Trophoblast cell (in vitro differentiated cells and primary cell): ENCODE data around the gene CLEC20A.

Experiments
- DNase-seq, 2 donors: peaks; one replicate each; pipeline ENCODE4 v3.0.0-alpha.2; 2016
- H2AFZ ChIP-seq: 2 replicates; pipeline ENCODE4 v1.6.1; 2013; ENCODE audit warnings: low read length, moderate library complexity, mild to moderate bottlenecking; ENCODE audit not compliant: insufficient read depth, poor library complexity
- H2AK5ac ChIP-seq: 2 replicates; pipeline ENCODE4 v1.6.1; 2013; ENCODE audit warnings: mild to moderate bottlenecking, low read length
- H2BK120ac ChIP-seq: 2 replicates; pipeline ENCODE4 v1.6.1; 2013; ENCODE audit warnings: low read length, mild to moderate bottlenecking, moderate library complexity; ENCODE audit not compliant: insufficient read depth, poor library complexity
- H2BK12ac ChIP-seq: 2 replicates; pipeline ENCODE4 v1.6.1; 2013; ENCODE audit warnings: mild to moderate bottlenecking, low read length, moderate library complexity
- H2BK5ac ChIP-seq: 2 replicates; pipeline ENCODE4 v1.6.1; 2013; ENCODE audit warnings: low read length, low read depth, moderate library complexity, mild to moderate bottlenecking; ENCODE audit not compliant: poor library complexity
- H3K14ac ChIP-seq: 2 replicates; pipeline ENCODE4 v1.6.1; 2013; ENCODE audit warnings: mild to moderate bottlenecking, low read length
- H3K18ac ChIP-seq: 2 replicates; pipeline ENCODE4 v1.6.1; 2013; ENCODE audit warnings: mild to moderate bottlenecking, low read length
- H3K23ac ChIP-seq: 2 replicates; pipeline ENCODE4 v1.6.1; 2013; ENCODE audit warnings: low read length
- H3K27ac ChIP-seq: 2 replicates; pipeline ENCODE4 v1.5.1; 2013; ENCODE audit warnings: low read depth, mild to moderate bottlenecking, inconsistent platforms, low read length, moderate library complexity
- H3K27me3 ChIP-seq: 2 replicates; pipeline ENCODE4 v1.6.1; 2013; ENCODE audit warnings: inconsistent platforms, mild to moderate bottlenecking, low read length, moderate library complexity; ENCODE audit not compliant: insufficient read depth
- H3K36me3 ChIP-seq, 2 experiments: 1 replicate in 1 of 2; 2 replicates in 1 of 2; pipeline ENCODE4 v1.6.1; 2013; ENCODE audit warnings: low read length in 2 of 2, mild to moderate bottlenecking in 2 of 2, moderate library complexity in 1 of 2; ENCODE audit not compliant: insufficient read depth in 2 of 2, control insufficient read depth in 1 of 2
- H3K4ac ChIP-seq: 2 replicates; pipeline ENCODE4 v1.6.1; 2013; ENCODE audit warnings: low read depth, mild to moderate bottlenecking, low read length, moderate library complexity
- H3K4me1 ChIP-seq, 2 experiments: 1 replicate in 1 of 2; 2 replicates in 1 of 2; pipeline ENCODE4 v1.6.1; 2013; ENCODE audit warnings: low read length in 2 of 2, mild to moderate bottlenecking in 2 of 2, moderate library complexity in 1 of 2; ENCODE audit not compliant: insufficient read depth in 2 of 2, control insufficient read depth in 1 of 2
- H3K4me2 ChIP-seq: 2 replicates; pipeline ENCODE4 v1.6.1; 2013; ENCODE audit warnings: inconsistent platforms, mild to moderate bottlenecking, low read length, moderate library complexity
- H3K4me3 ChIP-seq: 2 replicates; pipeline ENCODE4 v1.5.1; 2013; ENCODE audit warnings: mild to moderate bottlenecking, low read depth, low read length, inconsistent platforms
- H3K79me1 ChIP-seq: one replicate; pipeline ENCODE4 v1.6.1; 2013; ENCODE audit warnings: low read length
- H3K79me2 ChIP-seq: 2 replicates; pipeline ENCODE4 v1.6.1; 2013; ENCODE audit warnings: low read length, mild to moderate bottlenecking; ENCODE audit not compliant: control insufficient read depth, insufficient read depth, poor library complexity
- H3K9ac ChIP-seq: 2 replicates; pipeline ENCODE4 v1.6.1; 2013; ENCODE audit warnings: mild to moderate bottlenecking, low read length
- H3K9me3 ChIP-seq: 2 replicates; pipeline ENCODE4 v1.6.1; 2013; ENCODE audit warnings: low read depth, mild to moderate bottlenecking, control low read depth, inconsistent platforms, low read length; ENCODE audit not compliant: insufficient read depth
- H4K12ac ChIP-seq: 2 replicates; pipeline ENCODE4 v1.6.1; 2013; ENCODE audit warnings: low read depth, mild to moderate bottlenecking, low read length, moderate library complexity
- H4K8ac ChIP-seq: 2 replicates; pipeline ENCODE4 v1.6.1; 2013; ENCODE audit warnings: low read depth, mild to moderate bottlenecking, low read length, moderate library complexity
- H4K91ac ChIP-seq: one replicate; pipeline ENCODE4 v1.6.1; 2013; ENCODE audit warnings: low read depth, mild to moderate bottlenecking, low read length, moderate library complexity
- WGBS: extraction: QIAGEN DNeasy Blood & Tissue Kit; methylation state at CpG from one replicate; pipeline ENCODE4 v1.1.7; 2013; ENCODE audit warnings: missing lambda C conversion rate; ENCODE audit not compliant: insufficient read length, insufficient coverage; ENCODE audit errors: extremely low coverage; 5-methylcytosine and 5-hydroxymethylcytosine counted together

The CLEC20A gene

DNA sequence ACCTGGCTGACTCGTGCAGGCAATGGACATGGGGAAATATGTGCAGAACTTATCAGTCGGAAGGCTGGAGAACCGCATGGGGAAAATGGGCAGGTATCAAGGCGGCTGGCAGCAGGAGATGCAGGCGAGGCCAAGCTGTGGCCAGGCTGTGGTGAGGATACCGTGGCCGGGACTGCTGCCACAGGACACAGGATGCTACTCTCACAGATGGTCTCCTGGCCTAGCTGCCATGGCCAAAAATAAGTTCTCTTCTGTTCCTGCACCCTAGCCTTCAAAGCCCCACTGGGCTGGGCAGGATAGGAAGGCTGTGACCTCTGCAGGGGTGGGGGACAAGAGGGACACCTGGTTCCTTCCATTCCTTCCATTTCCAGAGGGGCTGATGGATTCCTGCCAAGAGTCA, 42.5 kb upstream of the CLEC20A start:
- Histone ChIP-seq H3K9ac (no peak overlapping the region), H3K36me3 (no peaks in the 10 kb centered on the region), H3K9me3 (no peaks in the 10 kb centered on the region), H3K4ac (no peak overlapping the region), H4K8ac (no peak overlapping the region), H3K79me2 (no peaks in the 10 kb centered on the region), H3K14ac (no peak overlapping the region), H3K18ac (no peak overlapping the region), H2BK12ac (no peak overlapping the region), H4K12ac (no peak overlapping the region), H3K79me1 (peaks cover 5% of the 10 kb centered on the region), H2BK5ac (no peak overlapping the region), H3K23ac (no peak overlapping the region), H3K27me3 (no peaks in the 10 kb centered on the region), H3K4me2 (no peak overlapping the region), H3K27ac (no peak overlapping the region), H3K4me1 (peaks cover 9 to 15% of the 10 kb centered on the region in 2 experiments), H4K91ac (no peak overlapping the region), H2BK120ac (no peak overlapping the region), H2AK5ac (no peak overlapping the region), H3K4me3 (no peak overlapping the region), H2AFZ (no peak overlapping the region)
- DNase-seq: no peak
- WGBS: no CpG with 5 or more reads among the region's 7 CpGs

DNA sequence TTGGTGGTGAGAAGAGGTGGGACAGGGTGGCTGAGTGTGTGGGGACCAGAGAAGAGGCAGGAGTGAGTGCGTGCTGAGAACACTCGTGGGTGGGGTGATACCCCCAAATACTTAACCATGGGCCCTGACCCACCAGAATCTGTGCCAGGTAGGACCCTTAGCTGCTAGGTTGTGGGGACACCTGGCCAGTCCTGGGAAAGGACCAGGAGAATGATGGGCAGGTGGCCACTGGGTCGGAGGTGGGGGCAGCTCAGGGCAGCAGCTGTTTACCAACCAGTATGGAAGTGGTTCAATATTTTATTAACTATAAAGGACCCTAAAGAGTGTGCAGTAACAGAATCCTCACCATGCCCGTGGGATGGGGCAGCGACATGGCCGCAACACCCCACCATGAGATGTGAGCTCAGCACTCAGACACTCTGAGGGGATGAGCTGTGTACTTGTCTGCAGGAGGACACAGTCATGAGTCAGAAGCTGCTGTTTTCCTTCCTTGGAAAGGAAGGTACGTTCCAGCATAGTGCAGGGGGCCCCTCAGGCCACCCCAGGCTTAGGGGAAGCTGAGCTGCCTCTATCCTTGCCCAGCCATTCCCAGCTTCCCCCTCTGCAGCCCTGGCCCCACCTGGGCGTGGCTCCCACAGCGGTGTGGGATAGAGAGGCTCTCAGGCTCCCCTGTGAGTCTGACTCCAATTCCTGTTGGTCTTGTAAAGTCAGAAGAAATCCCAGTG, 41.6 kb upstream of the CLEC20A start:
- H3K9ac ChIP-seq: no peak overlapping the region
- no peak overlapping the region for H2AFZ ChIP-seq
- peaks cover 9 to 15% of the 10 kb centered on the region in 2 experiments for H3K4me1 ChIP-seq
- H4K12ac ChIP-seq: no peak overlapping the region
- no peak overlapping the region for H3K4me3 ChIP-seq
- H3K4me2 ChIP-seq: no peak overlapping the region
- H3K79me1 ChIP-seq: peaks cover 5% of the 10 kb centered on the region
- WGBS: no CpG with 5 or more reads among the region's 9 CpGs
- H3K27me3 ChIP-seq: no peaks in the 10 kb centered on the region
- H2BK120ac ChIP-seq: no peak overlapping the region
- H4K91ac ChIP-seq: no peak overlapping the region
- no peak overlapping the region for H3K18ac ChIP-seq
- no peak overlapping the region for H2BK12ac ChIP-seq
- H3K14ac ChIP-seq: no peak overlapping the region
- H2BK5ac ChIP-seq: no peak overlapping the region
- no peaks in the 10 kb centered on the region for H3K79me2 ChIP-seq
- H2AK5ac ChIP-seq: no peak overlapping the region
- no peak overlapping the region for H4K8ac ChIP-seq
- H3K23ac ChIP-seq: no peak overlapping the region
- H3K27ac ChIP-seq: no peak overlapping the region
- no peaks in the 10 kb centered on the region for H3K9me3 ChIP-seq
- H3K4ac ChIP-seq: no peak overlapping the region
- H3K36me3 ChIP-seq: no peaks in the 10 kb centered on the region
- peak; percentile 18 to 28 for DNase-seq

DNA sequence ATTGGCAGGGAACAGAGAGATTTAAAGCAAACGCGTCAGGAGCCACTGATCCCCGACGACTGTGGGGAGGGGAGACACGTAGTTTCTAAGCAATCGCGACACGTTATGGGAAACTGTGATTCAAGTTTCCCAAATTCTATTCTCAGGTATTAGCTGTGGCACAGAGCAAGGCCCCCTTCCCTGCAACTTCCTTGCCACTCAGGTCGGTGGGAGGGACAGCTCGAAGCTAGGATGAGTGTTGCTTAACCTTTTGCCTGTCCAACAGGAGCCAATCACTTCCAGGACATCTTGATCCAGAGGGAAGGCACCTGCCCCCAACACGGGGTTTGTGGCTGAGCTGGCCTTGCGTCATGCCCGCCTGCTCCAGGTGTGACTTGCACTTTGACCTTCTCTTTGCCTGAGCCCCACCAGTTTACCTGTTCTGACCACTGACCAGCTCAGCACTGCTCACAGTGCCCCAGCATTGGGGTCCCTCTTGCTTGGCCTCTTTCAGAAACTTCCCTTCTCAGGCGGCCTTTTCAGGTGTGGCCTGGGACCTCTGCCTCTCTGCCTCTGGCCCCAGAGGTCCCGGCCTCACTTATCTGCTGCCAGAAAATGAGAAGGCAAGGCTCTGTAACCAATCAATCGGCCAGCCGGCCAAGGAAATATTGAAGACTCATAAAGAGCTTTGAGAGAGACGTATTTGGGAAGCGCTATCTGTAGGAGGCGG, 40.8 kb upstream of the CLEC20A start:
- Histone ChIP-seq H2BK120ac (no peak overlapping the region), H2AK5ac (no peak overlapping the region), H3K27ac (no peak overlapping the region), H3K9me3 (no peaks in the 10 kb centered on the region), H3K23ac (no peak overlapping the region), H3K27me3 (no peaks in the 10 kb centered on the region), H2AFZ (no peak overlapping the region), H3K9ac (no peak overlapping the region), H3K4me2 (no peak overlapping the region), H3K79me2 (no peaks in the 10 kb centered on the region), H3K4me1 (peaks cover 9 to 12% of the 10 kb centered on the region in 2 experiments), H3K14ac (no peak overlapping the region), H3K4ac (no peak overlapping the region), H3K4me3 (no peak overlapping the region), H4K8ac (no peak overlapping the region), H4K12ac (no peak overlapping the region), H3K79me1 (peaks cover 2% of the 10 kb centered on the region), H3K36me3 (no peaks in the 10 kb centered on the region), H2BK12ac (no peak overlapping the region), H3K18ac (no peak overlapping the region), H4K91ac (no peak overlapping the region), H2BK5ac (no peak overlapping the region)
- peak; percentile 68 to 71 for DNase-seq
- WGBS: no CpG with 5 or more reads among the region's 20 CpGs

DNA sequence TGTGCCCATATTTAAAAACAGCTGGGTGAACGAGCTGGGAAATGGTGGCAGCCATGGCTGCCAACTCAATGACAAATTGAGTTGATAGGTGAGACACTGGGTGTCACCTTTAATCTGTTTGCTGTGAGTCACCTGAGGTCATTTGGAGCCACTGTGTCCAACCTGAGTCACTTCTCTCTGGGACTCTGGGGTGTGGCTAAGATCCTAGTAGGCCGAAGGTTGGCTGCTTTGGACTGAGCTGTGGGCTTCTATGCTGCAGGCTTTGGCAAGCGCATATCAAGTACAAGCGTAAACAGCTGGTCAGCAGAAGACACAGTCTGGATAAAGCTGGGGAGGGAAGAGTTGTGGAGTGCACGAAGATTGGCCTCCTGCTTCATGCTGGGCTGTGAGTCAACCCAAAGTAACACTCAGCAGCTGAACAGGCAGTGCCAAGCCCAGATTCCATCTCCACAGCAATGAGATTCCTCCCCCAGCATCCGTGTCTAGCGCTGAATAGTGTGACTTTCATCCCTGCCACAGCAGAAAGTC, 40.1 kb upstream of the CLEC20A start:
- no CpG with 5 or more reads among the region's 7 CpGs for WGBS
- Histone ChIP-seq H2AFZ (no peak overlapping the region), H3K9ac (no peak overlapping the region), H3K4me3 (no peak overlapping the region), H2AK5ac (no peak overlapping the region), H2BK5ac (no peak overlapping the region), H3K36me3 (no peaks in the 10 kb centered on the region), H3K18ac (no peak overlapping the region), H4K91ac (no peak overlapping the region), H3K4ac (no peak overlapping the region), H2BK120ac (no peak overlapping the region), H4K12ac (no peak overlapping the region), H3K79me1 (no peaks in the 10 kb centered on the region), H3K79me2 (no peaks in the 10 kb centered on the region), H3K14ac (no peak overlapping the region), H4K8ac (no peak overlapping the region), H3K27ac (no peak overlapping the region), H3K9me3 (no peaks in the 10 kb centered on the region), H2BK12ac (no peak overlapping the region), H3K4me1 (peaks cover 9 to 11% of the 10 kb centered on the region in 2 experiments), H3K27me3 (no peaks in the 10 kb centered on the region), H3K23ac (no peak overlapping the region), H3K4me2 (no peak overlapping the region)
- peak; percentile 95 to 96 for DNase-seq
